Loucy (cell line): Measurements from ENCODE around the gene C1QTNF1.

Source experiments
- H2AFZ ChIP-seq: fragments of 200-600 bp; sonication (generic); 2 replicates; pipeline ENCODE4 v1.6.0; 2016; ENCODE audit warnings: antibody characterized with exemption, mild to moderate bottlenecking, low read length, moderate library complexity
- H3F3A ChIP-seq: fragments of 200-600 bp; 2 replicates; pipeline ENCODE4 v1.6.0; 2016; ENCODE audit warnings: antibody characterized with exemption, low read depth, mild to moderate bottlenecking
- H3K27me3 ChIP-seq: fragments of 200-600 bp; sonication (generic); 2 replicates; pipeline ENCODE4 v1.6.1; 2014; ENCODE audit warnings: low read length, mild to moderate bottlenecking; ENCODE audit not compliant: insufficient read depth, poor library complexity, severe bottlenecking
- H3K36me3 ChIP-seq: fragments of 200-600 bp; sonication (generic); 2 replicates; pipeline ENCODE4 v1.6.1; 2016; ENCODE audit warnings: low read length; ENCODE audit not compliant: insufficient read depth
- H3K4me1 ChIP-seq: fragments of 200-600 bp; sonication (generic); 2 replicates; pipeline ENCODE4 v1.5.1; 2014; ENCODE audit warnings: low read length, mild to moderate bottlenecking; ENCODE audit not compliant: insufficient read depth, poor library complexity, severe bottlenecking
- H3K4me2 ChIP-seq: fragments of 200-600 bp; sonication (generic); 2 replicates; pipeline ENCODE4 v1.6.0; 2014; ENCODE audit warnings: antibody characterized with exemption, low read length, low read depth, mild to moderate bottlenecking; ENCODE audit not compliant: poor library complexity, severe bottlenecking
- H3K4me3 ChIP-seq: fragments of 200-600 bp; sonication (generic); 2 replicates; pipeline ENCODE4 v1.5.1; 2014; ENCODE audit warnings: low read length, mild to moderate bottlenecking, mixed read lengths; ENCODE audit not compliant: poor library complexity, severe bottlenecking
- H3K79me2 ChIP-seq: fragments of 200-600 bp; sonication (generic); 2 replicates; pipeline ENCODE4 v1.6.1; 2014; ENCODE audit warnings: low read length; ENCODE audit not compliant: insufficient read depth
- H3K9ac ChIP-seq: fragments of 200-600 bp; sonication (generic); 2 replicates; pipeline ENCODE4 v1.6.0; 2014; ENCODE audit warnings: mild to moderate bottlenecking, low read depth, low read length, moderate library complexity; ENCODE audit not compliant: poor library complexity, severe bottlenecking
- H3K9me2 ChIP-seq: fragments of 200-600 bp; sonication (generic); replicated peaks from 2 replicates; pipeline ENCODE4 v1.6.1; 2016; ENCODE audit warnings: low read depth, low read length, mixed read lengths
- H3K9me3 ChIP-seq: fragments of 200-600 bp; sonication (generic); 2 replicates; pipeline ENCODE4 v1.6.1; 2014; ENCODE audit warnings: mild to moderate bottlenecking, antibody characterized with exemption, low read length, low read depth; ENCODE audit not compliant: insufficient read depth
- H4K20me1 ChIP-seq: fragments of 200-600 bp; sonication (generic); 2 replicates; pipeline ENCODE4 v1.6.0; 2014; ENCODE audit warnings: antibody characterized with exemption, low read length, mild to moderate bottlenecking; ENCODE audit not compliant: insufficient read depth, poor library complexity, severe bottlenecking
- EZH2phosphoT487 ChIP-seq: fragments of 200-600 bp; IDR thresholded peaks from 2 replicates; pipeline ENCODE4 v1.6.1; 2018; ENCODE audit warnings: antibody characterized with exemption, mild to moderate bottlenecking, moderate library complexity, borderline replicate concordance
- TF ChIP-seq, protein P1 (sequence below): fragments of 200-600 bp; sonication (generic); conservative IDR thresholded peaks from 2 replicates; pipeline ENCODE4 v1.5.1; 2014; ENCODE audit warnings: mild to moderate bottlenecking, antibody characterized with exemption, low read length

Gene C1QTNF1

DNA sequence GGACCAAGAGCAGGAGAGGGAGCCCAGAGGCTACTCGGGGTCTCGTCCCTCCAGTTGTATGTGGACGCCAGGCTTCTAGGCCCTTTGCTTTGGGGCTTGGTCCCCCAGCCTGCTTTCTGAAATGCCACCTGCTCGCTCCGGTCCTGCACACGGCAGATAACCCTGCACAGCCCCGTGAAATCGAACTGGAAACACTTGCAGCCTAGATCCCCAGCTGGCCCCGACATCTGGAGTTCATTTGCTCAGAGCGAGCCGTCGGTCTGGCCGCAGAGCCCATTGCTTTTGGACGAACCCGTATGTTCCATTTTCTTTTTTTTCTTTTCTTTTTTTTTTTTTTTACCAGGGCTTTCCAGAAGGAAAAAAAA is 22.9 kb downstream of the C1QTNF1 start:
- H3K9me2 ChIP-seq, result no peaks in the 10 kb centered on the region
- H3K4me2 ChIP-seq, result no peak overlapping the region
- no peak for TF ChIP-seq EZH2phosphoT487
- TF ChIP-seq, protein P1, sequence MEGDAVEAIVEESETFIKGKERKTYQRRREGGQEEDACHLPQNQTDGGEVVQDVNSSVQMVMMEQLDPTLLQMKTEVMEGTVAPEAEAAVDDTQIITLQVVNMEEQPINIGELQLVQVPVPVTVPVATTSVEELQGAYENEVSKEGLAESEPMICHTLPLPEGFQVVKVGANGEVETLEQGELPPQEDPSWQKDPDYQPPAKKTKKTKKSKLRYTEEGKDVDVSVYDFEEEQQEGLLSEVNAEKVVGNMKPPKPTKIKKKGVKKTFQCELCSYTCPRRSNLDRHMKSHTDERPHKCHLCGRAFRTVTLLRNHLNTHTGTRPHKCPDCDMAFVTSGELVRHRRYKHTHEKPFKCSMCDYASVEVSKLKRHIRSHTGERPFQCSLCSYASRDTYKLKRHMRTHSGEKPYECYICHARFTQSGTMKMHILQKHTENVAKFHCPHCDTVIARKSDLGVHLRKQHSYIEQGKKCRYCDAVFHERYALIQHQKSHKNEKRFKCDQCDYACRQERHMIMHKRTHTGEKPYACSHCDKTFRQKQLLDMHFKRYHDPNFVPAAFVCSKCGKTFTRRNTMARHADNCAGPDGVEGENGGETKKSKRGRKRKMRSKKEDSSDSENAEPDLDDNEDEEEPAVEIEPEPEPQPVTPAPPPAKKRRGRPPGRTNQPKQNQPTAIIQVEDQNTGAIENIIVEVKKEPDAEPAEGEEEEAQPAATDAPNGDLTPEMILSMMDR, result no peak
- no peaks in the 10 kb centered on the region for H3K79me2 ChIP-seq
- H3K27me3 ChIP-seq, result no peaks in the 10 kb centered on the region
- no peaks in the 10 kb centered on the region for H3F3A ChIP-seq
- H3K36me3 ChIP-seq, result no peaks in the 10 kb centered on the region
- no peak overlapping the region for H3K9ac ChIP-seq
- H3K4me1 ChIP-seq, result no peaks in the 10 kb centered on the region
- H2AFZ ChIP-seq, result no peak overlapping the region
- H4K20me1 ChIP-seq, result no peaks in the 10 kb centered on the region
- no peak overlapping the region for H3K4me3 ChIP-seq
- no peaks in the 10 kb centered on the region for H3K9me3 ChIP-seq

DNA sequence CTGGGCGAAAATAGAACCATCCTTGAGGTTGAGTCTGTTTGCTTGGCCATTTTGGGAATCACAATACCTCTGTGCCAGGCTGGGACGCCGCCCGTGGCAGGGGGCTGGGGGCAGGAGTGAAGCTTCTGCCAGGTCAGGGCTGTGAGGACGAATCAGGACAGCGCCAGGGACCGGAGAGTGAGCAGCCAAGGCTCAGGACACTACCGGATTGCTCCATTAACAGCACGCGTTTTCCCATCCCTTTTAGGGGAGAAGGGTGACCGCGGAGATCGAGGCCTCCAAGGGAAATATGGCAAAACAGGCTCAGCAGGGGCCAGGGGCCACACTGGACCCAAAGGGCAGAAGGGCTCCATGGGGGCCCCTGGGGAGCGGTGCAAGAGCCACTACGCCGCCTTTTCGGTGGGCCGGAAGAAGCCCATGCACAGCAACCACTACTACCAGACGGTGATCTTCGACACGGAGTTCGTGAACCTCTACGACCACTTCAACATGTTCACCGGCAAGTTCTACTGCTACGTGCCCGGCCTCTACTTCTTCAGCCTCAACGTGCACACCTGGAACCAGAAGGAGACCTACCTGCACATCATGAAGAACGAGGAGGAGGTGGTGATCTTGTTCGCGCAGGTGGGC is 23.4 kb downstream of the C1QTNF1 start:
- Histone ChIP-seq H3K27me3 (no peaks in the 10 kb centered on the region), H3K79me2 (no peaks in the 10 kb centered on the region), H4K20me1 (no peaks in the 10 kb centered on the region), H3K4me1 (no peaks in the 10 kb centered on the region), H3K36me3 (no peaks in the 10 kb centered on the region), H3K9ac (no peak overlapping the region), H3F3A (no peaks in the 10 kb centered on the region), H3K9me3 (no peaks in the 10 kb centered on the region), H2AFZ (no peak overlapping the region), H3K4me3 (no peak overlapping the region), H3K4me2 (no peak overlapping the region), H3K9me2 (no peaks in the 10 kb centered on the region)
- TF ChIP-seq, protein P1, result no peak
- no peak for TF ChIP-seq EZH2phosphoT487

- H3K79me2 ChIP-seq, result no peaks in the 10 kb centered on the region
- no peaks in the 10 kb centered on the region for H4K20me1 ChIP-seq
- H3K9me2 ChIP-seq, result no peaks in the 10 kb centered on the region
- no peak overlapping the region for H3K9ac ChIP-seq
- H3K36me3 ChIP-seq, result no peaks in the 10 kb centered on the region
- H3F3A ChIP-seq, result no peaks in the 10 kb centered on the region
- H3K4me3 ChIP-seq, result no peak overlapping the region
- H3K4me1 ChIP-seq, result no peaks in the 10 kb centered on the region
- H3K4me2 ChIP-seq, result no peak overlapping the region
- no peaks in the 10 kb centered on the region for H3K9me3 ChIP-seq
- H3K27me3 ChIP-seq, result no peaks in the 10 kb centered on the region
- no peak overlapping the region for H2AFZ ChIP-seq
- TF ChIP-seq, protein P1, result no peak
- TF ChIP-seq EZH2phosphoT487, result no peak
Observed at GRCh38 chr17:79047923-79048825, 24.2 kb downstream of the C1QTNF1 start.
